Measurements from ENCODE around the gene ALOX12B. TPM values are rescaled to one million over a fixed set of nuclear protein-coding genes. Genes with fewer than 3 reads are reported as not detected.

ALOX12B gene
- total and polyA plus RNA-seq, 11 donors = not detected

GRCh38 chr17:8128125-8128784 is 40.7 kb upstream of the ALOX12B start:
- H3K27ac ChIP-seq = no peak overlapping the region
- no peak overlapping the region for H3K4me3 ChIP-seq
- intact Hi-C loops (cut with DNase I) = loop anchor here in 3 of 10 donors (10.0 kb wide), 2 partner anchors 97 to 167 kb away; partner anchors contain the start of gene SLC25A35 (in 2 of the 3)
- no peaks in the 10 kb centered on the region for H3K9me3 ChIP-seq
- no peak for TF ChIP-seq POLR2A (IDR thresholded peaks at IDR 0.05)
- no peak for TF ChIP-seq CTCF (IDR thresholded peaks at IDR 0.05)
- 80 to 87% (median 86%) methylated on average over 14 of the region's 14 CpGs for WGBS, 4 donors
- H3K36me3 ChIP-seq = no peaks in the 10 kb centered on the region
- ATAC-seq = no peak
- H3K4me1 ChIP-seq = peaks cover 0 to 43% (median 34%) of the 10 kb centered on the region in 12 donors
- no peak for DNase-seq
- H3K27me3 ChIP-seq = peaks cover 0 to 57% (median 0%) of the 10 kb centered on the region in 9 donors

- peaks cover 0 to 72% (median 0%) of the 10 kb centered on the region in 9 donors for H3K27me3 ChIP-seq
- H3K4me3 ChIP-seq = peak overlapping the region; percentile 62 to 79 (median 70)
- peak overlapping the region; percentile 5 to 82 (median 68) for H3K27ac ChIP-seq
- TF ChIP-seq POLR2A (IDR thresholded peaks at IDR 0.05) (no peak), CTCF (IDR thresholded peaks at IDR 0.05) (no peak)
- DNase-seq (peak in 1 of 5 donors; percentile 49), ATAC-seq (peak; percentile 22 to 70 (median 52))
- H3K9me3 ChIP-seq = no peaks in the 10 kb centered on the region
- H3K4me1 ChIP-seq = peaks cover 3 to 60% (median 47%) of the 10 kb centered on the region in 12 donors
- intact Hi-C loops (cut with DNase I) = loop anchor here in 3 of 10 donors (10.0 kb wide), 2 partner anchors 98 to 168 kb away; partner anchors contain the start of gene SLC25A35 (in 2 of the 3)
- WGBS, 4 donors = 0 to 1% (median 0%) methylated on average over 19 to 45 of the region's 45 CpGs
- no peaks in the 10 kb centered on the region for H3K36me3 ChIP-seq
Measured at GRCh38 chr17:8126491-8127066, 39.1 kb upstream of the ALOX12B start.

- Histone ChIP-seq H3K9me3 (no peaks in the 10 kb centered on the region), H3K36me3 (no peaks in the 10 kb centered on the region), H3K4me1 (peaks cover 7 to 65% (median 52%) of the 10 kb centered on the region in 12 donors), H3K27ac (peak overlapping the region; percentile 5 to 82 (median 68)), H3K27me3 (peaks cover 0 to 73% (median 0%) of the 10 kb centered on the region in 9 donors), H3K4me3 (peak overlapping the region; percentile 62 to 79 (median 70))
- ATAC-seq (peak in 1 of 4 donors; percentile 4), DNase-seq (peak in 1 of 5 donors; percentile 32)
- 0 to 1% (median 1%) methylated on average over 34 to 35 of the region's 35 CpGs for WGBS, 4 donors
- TF ChIP-seq CTCF (IDR thresholded peaks at IDR 0.05) (no peak), POLR2A (IDR thresholded peaks at IDR 0.05) (no peak)
- intact Hi-C loops (cut with DNase I) = loop anchor here in 3 of 10 donors (10.0 kb wide), 2 partner anchors 99 to 169 kb away; partner anchors contain the start of gene SLC25A35 (in 2 of the 3)
Measured at GRCh38 chr17:8125947-8126490, 38.5 kb upstream of the ALOX12B start.

All from heart left ventricle (tissue), 16 donors.